ENCODE results near the gene FNDC5. TPM values are rescaled to one million over a fixed set of nuclear protein-coding genes. Genes with fewer than 3 reads are reported as not detected.

FNDC5 gene
- total and polyA plus RNA-seq, 2 of the 13 experiments (the other 11 are each of a cell fraction or from before 2014, with no cell fraction given) = 1.4 to 3.1 TPM

- TF ChIP-seq, protein P1, sequence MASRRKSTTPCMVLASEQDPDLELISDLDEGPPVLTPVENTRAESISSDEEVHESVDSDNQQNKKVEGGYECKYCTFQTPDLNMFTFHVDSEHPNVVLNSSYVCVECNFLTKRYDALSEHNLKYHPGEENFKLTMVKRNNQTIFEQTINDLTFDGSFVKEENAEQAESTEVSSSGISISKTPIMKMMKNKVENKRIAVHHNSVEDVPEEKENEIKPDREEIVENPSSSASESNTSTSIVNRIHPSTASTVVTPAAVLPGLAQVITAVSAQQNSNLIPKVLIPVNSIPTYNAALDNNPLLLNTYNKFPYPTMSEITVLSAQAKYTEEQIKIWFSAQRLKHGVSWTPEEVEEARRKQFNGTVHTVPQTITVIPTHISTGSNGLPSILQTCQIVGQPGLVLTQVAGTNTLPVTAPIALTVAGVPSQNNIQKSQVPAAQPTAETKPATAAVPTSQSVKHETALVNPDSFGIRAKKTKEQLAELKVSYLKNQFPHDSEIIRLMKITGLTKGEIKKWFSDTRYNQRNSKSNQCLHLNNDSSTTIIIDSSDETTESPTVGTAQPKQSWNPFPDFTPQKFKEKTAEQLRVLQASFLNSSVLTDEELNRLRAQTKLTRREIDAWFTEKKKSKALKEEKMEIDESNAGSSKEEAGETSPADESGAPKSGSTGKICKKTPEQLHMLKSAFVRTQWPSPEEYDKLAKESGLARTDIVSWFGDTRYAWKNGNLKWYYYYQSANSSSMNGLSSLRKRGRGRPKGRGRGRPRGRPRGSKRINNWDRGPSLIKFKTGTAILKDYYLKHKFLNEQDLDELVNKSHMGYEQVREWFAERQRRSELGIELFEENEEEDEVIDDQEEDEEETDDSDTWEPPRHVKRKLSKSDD (CRISPR knock-in tag; IDR thresholded peaks at IDR 0.05; ENCODE audit: low read depth) = peak; percentile 67
- TF ChIP-seq ZNF780A (CRISPR knock-in tag; IDR thresholded peaks at IDR 0.05) (peak; percentile 96), NCOR1 (IDR thresholded peaks at IDR 0.05; ENCODE audit: borderline replicate concordance, low read length) (no peak), HNRNPH1 (optimal IDR thresholded peaks at IDR 0.05; ENCODE audit: low read depth, low read length) (no peak), KLF16 (CRISPR knock-in tag; IDR thresholded peaks at IDR 0.05) (peak in 1 of 2 experiments; percentile 99; a peak in 2 of 4 replicates), ZNF460 (CRISPR knock-in tag; IDR thresholded peaks at IDR 0.05; ENCODE audit: borderline replicate concordance) (no peak), ZNF713 (CRISPR knock-in tag; IDR thresholded peaks at IDR 0.05) (no peak), GABPB1 (CRISPR knock-in tag; IDR thresholded peaks at IDR 0.05) (peak; percentile 76), NR2F2 (IDR thresholded peaks at IDR 0.05; ENCODE audit: borderline replicate concordance, low read depth) (no peak), ZNF496 (CRISPR knock-in tag; IDR thresholded peaks at IDR 0.05; ENCODE audit: insufficient replicate concordance) (no peak), FOXO4 (CRISPR knock-in tag; conservative IDR thresholded peaks at IDR 0.05) (peak; percentile 97), DMAP1 (CRISPR knock-in tag; IDR thresholded peaks at IDR 0.05) (0 out of 2 replicates have a peak, but pooled peaks have one; percentile 24), ZNF207 (IDR thresholded peaks at IDR 0.05; ENCODE audit: borderline replicate concordance) (no peak), ZBTB33 (CRISPR knock-in tag; IDR thresholded peaks at IDR 0.05) (peak; percentile 53; the same call in 1 of the 2 replicates), ZNF776 (CRISPR knock-in tag; IDR thresholded peaks at IDR 0.05) (peak; percentile 95), GATAD2A (CRISPR knock-in tag; IDR thresholded peaks at IDR 0.05) (peak; percentile 51; the same call in 1 of the 2 replicates), MAFF (IDR thresholded peaks at IDR 0.05; ENCODE audit: low read depth, low read length) (no peak), CBX1 (IDR thresholded peaks at IDR 0.05; ENCODE audit: low read depth) (no peak), ZNF333 (CRISPR knock-in tag; IDR thresholded peaks at IDR 0.05; ENCODE audit: borderline replicate concordance) (peak; percentile 99; the same call in 1 of the 2 replicates)
- TF ChIP-seq, protein P2, sequence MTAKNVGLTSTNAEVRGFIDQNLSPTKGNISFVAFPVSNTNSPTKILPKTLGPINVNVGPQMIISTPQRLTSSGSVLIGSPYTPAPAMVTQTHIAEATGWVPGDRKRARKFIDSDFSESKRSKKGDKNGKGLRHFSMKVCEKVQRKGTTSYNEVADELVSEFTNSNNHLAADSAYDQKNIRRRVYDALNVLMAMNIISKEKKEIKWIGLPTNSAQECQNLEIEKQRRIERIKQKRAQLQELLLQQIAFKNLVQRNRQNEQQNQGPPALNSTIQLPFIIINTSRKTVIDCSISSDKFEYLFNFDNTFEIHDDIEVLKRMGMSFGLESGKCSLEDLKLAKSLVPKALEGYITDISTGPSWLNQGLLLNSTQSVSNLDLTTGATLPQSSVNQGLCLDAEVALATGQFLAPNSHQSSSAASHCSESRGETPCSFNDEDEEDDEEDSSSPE (CRISPR knock-in tag; IDR thresholded peaks at IDR 0.05) = peak; percentile 66
Observed at GRCh38 chr1:32886004-32886827, 15.5 kb upstream of the FNDC5 start, which contains the start of gene HPCA (continued).
